Endothelial cell of umbilical vein (primary cell): ENCODE results near the gene SPDEF. TPM values are rescaled to one million over a fixed set of nuclear protein-coding genes. Genes with fewer than 3 reads are reported as not detected.

Source experiments
- BruUV-seq: library from RNA; stranded (reverse); fragments of 400-500 nt; replicated peaks from 2 replicates; lab custom pipeline; 2021; lab: Mats Ljungman, UMichigan
- CTCF ChIA-PET: fragments of 300-600, 350-600 bp; sonication (Branson Sonifier 250); formaldehyde crosslinking; loops from one replicate; lab custom pipeline; 2021; ENCODE audit warnings: antibody characterized with exemption, inconsistent platforms; lab: Charles Lee
- POLR2A ChIA-PET: fragments of 300-600, 350-600 bp; sonication (Branson Sonifier 250); formaldehyde crosslinking; loops from one replicate; lab custom pipeline; 2021; ENCODE audit warnings: antibody characterized with exemption, inconsistent platforms; lab: Charles Lee
- DNase-seq: peaks from one replicate; pipeline ENCODE4 v3.0.0-alpha.2; 2011; ENCODE audit warnings: low read depth, low spot score
- FAIRE-seq: peaks from 2 replicates; lab custom pipeline; 2011; peaks lifted over from hg19 to GRCh38; lab: Jason Lieb, UNC
- H2AFZ ChIP-seq: 2 replicates; pipeline ENCODE4 v1.6.0; 2012; ENCODE audit warnings: low read depth, low read length, control low read depth, inconsistent platforms
- H3K27ac ChIP-seq: 2 replicates; pipeline ENCODE4 v1.5.1; 2011; ENCODE audit warnings: low read depth, mild to moderate bottlenecking, control low read depth, low read length, moderate library complexity; ENCODE audit not compliant: insufficient read depth
- H3K27me3 ChIP-seq, 2 experiments: 2 replicates each; pipeline versions ENCODE4 v1.6.0 to v1.6.1; 2011; ENCODE audit warnings: low read length in 2 of 2, mixed read lengths in 1 of 2; ENCODE audit not compliant: control insufficient read depth in 2 of 2, insufficient read depth in 2 of 2
- H3K36me3 ChIP-seq, 2 experiments: 2 replicates in 1 of 2; 3 replicates in 1 of 2; pipeline ENCODE4 v1.5.1; 2011; ENCODE audit warnings: low read length in 2 of 2, mild to moderate bottlenecking in 1 of 2, moderate library complexity in 1 of 2; ENCODE audit not compliant: control insufficient read depth in 2 of 2, insufficient read depth in 2 of 2; ENCODE audit errors: extremely low read depth in 1 of 2
- H3K4me1 ChIP-seq: 3 replicates; pipeline ENCODE4 v1.5.1; 2011; ENCODE audit warnings: mild to moderate bottlenecking, low read length; ENCODE audit not compliant: control insufficient read depth, insufficient read depth; ENCODE audit errors: extremely low read depth
- H3K4me2 ChIP-seq: 2 replicates; pipeline ENCODE4 v1.6.1; 2011; ENCODE audit warnings: low read length, control low read depth, mixed read lengths; ENCODE audit not compliant: insufficient read depth
- H3K4me3 ChIP-seq, 3 experiments: fragments of 200-600 bp in 1 of 3; sonication (generic), shearing (Covaris generic) in 1 of 3; replicated peaks in 1 of 3; 2 replicates each; pipeline ENCODE4 v1.5.1; 2011 to 2016; ENCODE audit warnings: control low read depth in 3 of 3, low read length in 3 of 3, mild to moderate bottlenecking in 2 of 3, inconsistent platforms in 1 of 3, low read depth in 1 of 3, moderate library complexity in 1 of 3; ENCODE audit not compliant: insufficient read depth in 1 of 3
- H3K79me2 ChIP-seq: 2 replicates; pipeline ENCODE4 v1.6.0; 2012; ENCODE audit warnings: low read length, inconsistent platforms; ENCODE audit not compliant: control insufficient read depth, insufficient read depth
- H3K9ac ChIP-seq: replicated peaks from 2 replicates; pipeline ENCODE3; 2011; ENCODE audit warnings: low read length, control low read depth; ENCODE audit not compliant: insufficient read depth; ENCODE audit errors: extremely low read depth
- H3K9me1 ChIP-seq: replicated peaks from 3 replicates; pipeline ENCODE4 v1.6.0; 2011; ENCODE audit warnings: mild to moderate bottlenecking, low read length; ENCODE audit not compliant: control insufficient read depth, insufficient read depth; ENCODE audit errors: extremely low read depth
- H3K9me3 ChIP-seq: replicated peaks from 2 replicates; pipeline ENCODE4 v1.5.1; 2012; ENCODE audit warnings: low read length, inconsistent platforms; ENCODE audit not compliant: control insufficient read depth, insufficient read depth
- H4K20me1 ChIP-seq: replicated peaks from 2 replicates; pipeline ENCODE3; 2011; ENCODE audit warnings: mild to moderate bottlenecking, low read length; ENCODE audit not compliant: control insufficient read depth, insufficient read depth; ENCODE audit errors: extremely low read depth
- CTCF ChIP-seq, 2 donors: IDR thresholded peaks; 1 replicate in 1 of 2; 2 replicates in 1 of 2; pipeline ENCODE4 v1.5.1; 2011; ENCODE audit warnings: low read length in 2 of 2, mild to moderate bottlenecking in 2 of 2, moderate library complexity in 2 of 2, control low read depth in 1 of 2, inconsistent platforms in 1 of 2, low read depth in 1 of 2; ENCODE audit not compliant: insufficient read depth in 1 of 2; ENCODE audit errors: extremely low read depth in 1 of 2
- EZH2 ChIP-seq: IDR thresholded peaks from 2 replicates; pipeline ENCODE4 v1.6.1; 2012; ENCODE audit warnings: borderline replicate concordance, low read depth, mild to moderate bottlenecking, moderate library complexity, low read length, inconsistent platforms; ENCODE audit not compliant: severe bottlenecking
- FOS ChIP-seq: IDR thresholded peaks from 2 replicates; pipeline ENCODE4 v1.6.1; 2011; ENCODE audit warnings: mild to moderate bottlenecking, low read length, moderate library complexity, borderline replicate concordance; ENCODE audit not compliant: insufficient read depth
- GATA2 ChIP-seq: IDR thresholded peaks from 2 replicates; pipeline ENCODE4 v1.7.0; 2011; ENCODE audit warnings: low read depth, mild to moderate bottlenecking, moderate library complexity, mixed read lengths, low read length; ENCODE audit not compliant: insufficient read length, insufficient read depth
- JUN ChIP-seq: IDR thresholded peaks from 2 replicates; pipeline ENCODE4 v1.6.1; 2011; ENCODE audit warnings: borderline replicate concordance, low read depth; ENCODE audit not compliant: insufficient read length, insufficient read depth
- MYC ChIP-seq: IDR thresholded peaks from one replicate; pipeline ENCODE4 v1.6.1; 2011; ENCODE audit warnings: mild to moderate bottlenecking, low read depth, low read length
- POLR2A ChIP-seq: IDR thresholded peaks from 2 replicates; pipeline ENCODE4 v1.6.1; 2012; ENCODE audit warnings: low read depth, mild to moderate bottlenecking, control low read depth, low read length
- POLR2AphosphoS5 ChIP-seq: IDR thresholded peaks from 2 replicates; pipeline ENCODE4 v1.6.1; 2012; ENCODE audit warnings: low read depth, mild to moderate bottlenecking, control low read depth, low read length, moderate library complexity; ENCODE audit not compliant: insufficient read depth
- dilution Hi-C: fragments of 300-500 bp; cut with MboI; formaldehyde crosslinking; loops from one replicate; pipeline ENCODE4 v1.15.0; 2019; ENCODE audit warnings: low sequenced_read_pairs; ENCODE audit not compliant: extremely low pct_ligation_motif_present
- intact Hi-C: fragments of 100-400 bp; cut with micrococcal nuclease; formaldehyde crosslinking; loops from one replicate; pipeline ENCODE4 v1.10.0; 2022
- polyA plus RNA-seq, 4 experiments: library from polyadenylated mRNA; depleted of rRNA in 3 of 4; stranded (reverse) in 3 of 4; unstranded in 1 of 4; fragments of >200 nt; gene quantifications; 2 replicates each; pipeline versions ENCODE4 v1.2.1 to v1.2.3, GENCODE V29; 2011 to 2012; ENCODE audit warnings: missing spikeins in 1 of 4
- total RNA-seq: library from RNA; stranded (reverse); gene quantifications from 2 replicates; pipeline ENCODE4 v1.2.3, GENCODE V29; 2021
- TF ChIP-seq, protein P1 (sequence below): IDR thresholded peaks from 2 replicates; pipeline ENCODE4 v1.6.1; 2011; ENCODE audit not compliant: insufficient read depth, insufficient read length

The SPDEF gene
- total and polyA plus RNA-seq, 2 donors (not counting 3 experiments of a cell fraction or from before 2014, with no cell fraction given) = not detected

DNA sequence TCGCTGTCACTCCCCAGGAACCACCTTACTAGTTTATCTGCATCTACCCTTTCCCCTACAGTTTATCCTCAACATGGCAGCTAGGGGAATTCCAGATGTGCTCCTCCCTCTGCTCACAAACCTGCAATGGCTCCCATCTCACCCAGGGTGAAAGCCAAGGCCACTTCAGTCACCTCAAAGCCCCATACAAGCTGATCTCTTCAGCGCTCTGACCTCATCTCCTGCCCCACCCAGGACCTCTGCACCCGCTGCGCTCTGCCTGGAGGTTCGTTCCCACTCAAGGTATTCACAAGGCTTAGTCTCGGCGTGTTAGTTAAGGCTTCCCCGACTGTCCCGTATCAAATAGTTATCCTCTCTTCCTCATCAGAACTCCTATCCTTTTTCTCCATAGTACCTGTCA, 28.6 kb upstream of the SPDEF start:
- H3K9ac ChIP-seq = no peak overlapping the region
- no peak for FAIRE-seq
- no peaks in the 10 kb centered on the region for H3K9me1 ChIP-seq
- dilution Hi-C loops = no loop called here
- H4K20me1 ChIP-seq = no peaks in the 10 kb centered on the region
- BruUV-seq = no TSS peak
- DNase-seq = no peak
- no peaks in the 10 kb centered on the region for H3K4me1 ChIP-seq
- ChIA-PET CTCF (interaction anchor here (0.7 to 1.0 kb wide), 3 partner anchors 15 to 124 kb away, joined by 3 read pairs; no protein-coding TSS in a partner anchor), POLR2A (interaction anchor here (0.6 kb wide), 1 partner anchor 348 kb away, joined by 3 read pairs; the partner anchor contains the start of gene HMGA1)
- no peaks in the 10 kb centered on the region for H3K9me3 ChIP-seq
- no peak overlapping the region for H3K27ac ChIP-seq
- intact Hi-C loops = no loop called here
- H3K36me3 ChIP-seq = peaks cover 0 to 14% of the 10 kb centered on the region in 2 experiments
- no peak overlapping the region for H3K4me2 ChIP-seq
- H3K79me2 ChIP-seq = no peaks in the 10 kb centered on the region
- H3K4me3 ChIP-seq = no peak overlapping the region
- no peaks in the 10 kb centered on the region for H3K27me3 ChIP-seq
- no peak overlapping the region for H2AFZ ChIP-seq
- no peak for TF ChIP-seq JUN
- no peak for TF ChIP-seq GATA2
- TF ChIP-seq MYC = no peak
- no peak for TF ChIP-seq CTCF (IDR thresholded peaks at IDR 0.05; ENCODE audit: extremely low read depth in 1 of 2, insufficient read depth in 1 of 2, low read depth in 1 of 2, low read length in 2 of 2)
- no peak for TF ChIP-seq EZH2
- TF ChIP-seq POLR2AphosphoS5 = no peak
- no peak for TF ChIP-seq POLR2A
- TF ChIP-seq, protein P1, sequence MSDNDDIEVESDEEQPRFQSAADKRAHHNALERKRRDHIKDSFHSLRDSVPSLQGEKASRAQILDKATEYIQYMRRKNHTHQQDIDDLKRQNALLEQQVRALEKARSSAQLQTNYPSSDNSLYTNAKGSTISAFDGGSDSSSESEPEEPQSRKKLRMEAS = no peak
- TF ChIP-seq FOS = no peak
